ENCODE data around the gene METAP1D. TPM values are rescaled to one million over a fixed set of nuclear protein-coding genes. Genes with fewer than 3 reads are reported as not detected.
"Not testable (repeated sequence)": the region's sequence is repeated elsewhere in the genome, so short reads cannot be mapped to it uniquely, and the experiment has no call there.

METAP1D gene
- total RNA-seq, 4 donors from 2014 or later = 5.2 to 30.9 (median 7.3) TPM

DNA sequence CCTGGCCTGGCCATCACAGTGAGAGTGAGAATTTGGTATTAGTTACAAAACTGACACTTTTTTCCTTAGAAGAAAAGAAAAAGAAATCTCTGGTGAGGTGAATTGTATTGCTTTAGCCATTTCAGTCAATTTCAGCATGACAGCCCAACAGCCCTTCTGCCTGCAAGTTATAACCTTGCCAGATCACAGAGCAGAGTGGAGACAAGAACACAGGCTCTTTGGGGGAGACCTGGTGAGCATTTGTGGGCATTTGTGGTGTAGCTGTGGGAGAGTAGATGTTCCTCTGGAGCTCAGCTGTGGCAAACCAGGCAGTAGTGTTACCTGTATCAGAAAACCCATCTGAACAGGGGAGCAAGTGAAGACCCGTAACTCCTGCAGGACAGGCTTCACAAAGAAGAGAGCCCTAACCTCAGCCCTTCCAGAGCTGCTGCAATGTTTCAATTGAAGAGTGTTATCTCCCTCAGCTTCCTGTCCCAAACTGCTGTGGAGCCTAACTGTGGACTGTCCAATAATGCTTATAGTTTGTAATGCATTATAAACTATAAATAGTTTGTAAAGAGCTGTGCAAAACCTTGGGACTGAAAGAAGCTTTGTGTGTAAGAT is 62.8 kb downstream of the METAP1D start:
- no peaks in the 10 kb centered on the region for H3K36me3 ChIP-seq
- WGBS, 2 donors = 90 to 100% methylated on average over 1 of the region's 1 CpG
- no peaks in the 10 kb centered on the region for H3K9me3 ChIP-seq
- intact Hi-C loops (cut with DNase I) = no loop called here
- no peak for DNase-seq
- no peaks in the 10 kb centered on the region for H3K4me1 ChIP-seq
- no peaks in the 10 kb centered on the region for H3K27me3 ChIP-seq
- TF ChIP-seq CTCF (IDR thresholded peaks at IDR 0.05) (no peak), POLR2A (IDR thresholded peaks at IDR 0.05) (no peak)
- H3K4me3 ChIP-seq (replicated peaks in 1 of 3) = no peak overlapping the region
- H3K27ac ChIP-seq = no peak overlapping the region

DNA sequence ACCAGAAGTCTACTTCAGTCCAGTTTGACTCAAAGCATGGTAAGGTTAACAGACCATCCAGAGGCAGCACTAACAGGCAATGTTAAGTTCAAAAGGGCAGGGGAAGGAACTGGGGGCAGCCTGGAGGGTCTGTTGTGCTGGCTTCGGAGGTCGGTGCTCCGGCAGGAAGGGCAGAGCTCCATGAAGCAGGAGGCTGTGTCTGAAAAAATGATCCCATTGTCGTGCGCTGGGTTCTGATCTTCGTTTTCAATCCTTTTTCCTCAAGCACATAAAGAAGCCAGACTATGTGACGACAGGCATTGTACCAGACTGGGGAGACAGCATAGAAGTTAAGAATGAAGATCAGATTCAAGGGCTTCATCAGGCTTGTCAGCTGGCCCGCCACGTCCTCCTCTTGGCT is 63.7 kb downstream of the METAP1D start:
- no peak for DNase-seq
- Histone ChIP-seq H3K36me3 (no peaks in the 10 kb centered on the region), H3K27me3 (no peaks in the 10 kb centered on the region), H3K4me1 (no peaks in the 10 kb centered on the region), H3K27ac (no peak overlapping the region), H3K9me3 (no peaks in the 10 kb centered on the region), H3K4me3 (replicated peaks in 1 of 3) (no peak overlapping the region)
- TF ChIP-seq CTCF (IDR thresholded peaks at IDR 0.05) = no peak
- TF ChIP-seq POLR2A (IDR thresholded peaks at IDR 0.05) = no peak
- intact Hi-C loops (cut with DNase I) = no loop called here
- 85 to 90% methylated on average over 9 of the region's 9 CpGs for WGBS, 2 donors

- Histone ChIP-seq H3K4me3 (replicated peaks in 1 of 3) (no peak overlapping the region), H3K9me3 (no peaks in the 10 kb centered on the region), H3K27ac (no peak overlapping the region), H3K36me3 (no peaks in the 10 kb centered on the region), H3K4me1 (no peaks in the 10 kb centered on the region), H3K27me3 (no peaks in the 10 kb centered on the region)
- DNase-seq = no peak
- intact Hi-C loops (cut with DNase I) = no loop called here
- TF ChIP-seq POLR2A (IDR thresholded peaks at IDR 0.05) = no peak
- 80 to 87% methylated on average over 4 of the region's 4 CpGs for WGBS, 2 donors
Observed at GRCh38 chr2:172065111-172065510, 65.4 kb downstream of the METAP1D start.

DNA sequence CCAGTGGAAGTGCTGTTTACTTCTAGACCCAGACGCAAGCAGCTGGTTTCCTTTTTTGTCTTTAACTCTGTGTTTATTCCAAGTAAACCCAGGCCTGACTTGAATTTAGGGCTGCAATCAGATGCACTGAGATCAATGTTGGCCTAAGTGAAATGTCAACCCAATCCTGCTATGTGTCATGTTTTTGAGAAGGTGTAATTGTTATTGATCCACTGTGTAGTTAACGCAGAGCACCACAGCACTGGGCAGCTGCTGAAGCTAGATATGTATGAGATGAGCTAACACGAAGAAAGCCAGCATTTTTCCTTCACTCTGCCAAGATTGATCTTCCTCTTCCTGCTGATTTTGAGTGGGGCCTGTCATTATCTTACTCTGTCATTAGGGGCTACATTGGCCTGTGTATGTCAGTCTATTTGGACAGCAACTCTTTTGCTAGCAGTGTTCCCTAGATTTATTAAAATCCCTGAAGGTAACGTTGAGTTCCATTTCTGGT is 66.7 kb downstream of the METAP1D start:
- 86 to 96% methylated on average over 4 of the region's 4 CpGs for whole genome bisulfite sequencing, 2 donors
- no peaks in the 10 kb centered on the region for H3K9me3 ChIP-seq
- no peaks in the 10 kb centered on the region for H3K4me1 ChIP-seq
- H3K4me3 ChIP-seq (replicated peaks in 1 of 3) = no peak overlapping the region
- no peak for DNase-seq
- TF ChIP-seq CTCF (IDR thresholded peaks at IDR 0.05) = no peak
- intact Hi-C loops (cut with DNase I) = no loop called here
- H3K27ac ChIP-seq = no peak overlapping the region
- H3K36me3 ChIP-seq = no peaks in the 10 kb centered on the region
- H3K27me3 ChIP-seq = no peaks in the 10 kb centered on the region

- H3K27ac ChIP-seq; H3K36me3 ChIP-seq; H3K27me3 ChIP-seq; DNase-seq; H3K4me3 ChIP-seq (replicated peaks in 1 of 3); intact Hi-C loops (cut with DNase I); H3K9me3 ChIP-seq; H3K4me1 ChIP-seq: not testable (repeated sequence)
- 98% methylated on average over 4 of the region's 4 CpGs for WGBS, 2 donors
Observed at GRCh38 chr2:172067905-172068304, 68.2 kb downstream of the METAP1D start.

- no peak overlapping the region for H3K27ac ChIP-seq
Observed at GRCh38 chr2:172070936-172071335, 71.2 kb downstream of the METAP1D start.

More at GRCh38 chr2:172070936-172071335, 71.2 kb downstream of the METAP1D start:
- Histone ChIP-seq H3K27me3 (no peaks in the 10 kb centered on the region), H3K4me1 (no peaks in the 10 kb centered on the region), H3K36me3 (no peaks in the 10 kb centered on the region), H3K9me3 (no peaks in the 10 kb centered on the region), H3K4me3 (replicated peaks in 1 of 3) (no peak overlapping the region)
- no peak for DNase-seq
- 90 to 95% methylated on average over 1 of the region's 1 CpG for whole genome bisulfite sequencing, 2 donors
- intact Hi-C loops (cut with DNase I) = no loop called here
- TF ChIP-seq CTCF (IDR thresholded peaks at IDR 0.05) (no peak), POLR2A (IDR thresholded peaks at IDR 0.05) (no peak)

All from thyroid gland (tissue), 4 donors.